GM18870 (cell line): ENCODE measurements around the gene C19orf44.
"Not testable (repeated sequence)": the region's sequence is repeated elsewhere in the genome, so short reads cannot be mapped to it uniquely, and the experiment has no call there.

Experiments used
- ATAC-seq: cut with Tn5 transposase; IDR thresholded peaks from one replicate; pipeline ENCODE4 v1.9.1; 2021; ENCODE audit warnings: moderate library complexity; ENCODE audit not compliant: unreplicated experiment

The C19orf44 gene

DNA sequence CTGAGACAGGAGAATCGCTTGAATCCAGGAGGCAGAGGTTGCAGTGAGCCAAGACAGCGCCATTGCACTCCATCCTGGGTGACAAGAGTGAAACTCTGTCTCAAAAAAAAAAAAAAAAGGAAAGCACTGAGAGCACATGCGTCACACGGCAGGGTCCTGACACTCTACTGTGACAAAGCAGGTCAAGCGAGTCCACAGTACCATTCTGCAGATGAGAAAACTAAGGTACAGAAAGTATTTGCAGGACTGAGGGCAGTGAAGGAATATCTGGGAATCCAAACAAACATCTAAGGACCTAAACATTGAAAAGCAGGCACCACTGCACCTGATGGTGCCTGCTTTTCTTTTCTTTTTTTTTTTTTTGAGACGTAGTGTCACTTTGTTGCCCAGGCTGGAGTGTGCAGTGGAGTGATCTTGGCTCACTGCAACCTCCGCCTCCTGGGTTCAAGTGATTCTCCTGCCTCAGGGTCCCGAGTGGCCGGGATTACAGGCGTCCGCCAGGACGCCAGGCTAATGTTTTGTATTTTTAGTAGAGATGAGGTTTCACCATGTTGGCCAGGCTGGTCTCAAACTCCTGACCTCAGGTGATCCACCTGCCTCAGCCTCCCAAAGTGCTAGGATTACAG is 29.3 kb upstream of the C19orf44 start:
- ATAC-seq, result not testable (repeated sequence)

DNA sequence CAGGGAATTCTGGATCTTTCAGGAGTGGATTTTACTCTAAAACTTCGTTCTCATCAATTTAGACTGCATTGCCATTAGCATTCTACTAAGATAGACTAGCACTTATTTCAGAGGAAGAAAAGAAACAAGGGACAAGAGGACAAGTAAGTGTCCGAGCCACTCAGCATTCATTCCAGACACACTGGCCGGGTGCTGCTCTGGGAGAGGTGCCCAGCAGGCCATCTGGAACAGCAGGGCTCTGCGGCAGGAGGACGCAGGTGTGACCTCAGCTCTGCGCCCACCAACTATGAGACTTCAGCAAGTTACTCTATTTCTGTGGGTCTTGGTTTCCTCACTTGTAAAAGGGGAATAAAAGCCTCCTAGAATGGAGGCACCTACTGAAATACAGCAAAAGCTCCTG is 28.6 kb upstream of the C19orf44 start:
- no peak for ATAC-seq

DNA sequence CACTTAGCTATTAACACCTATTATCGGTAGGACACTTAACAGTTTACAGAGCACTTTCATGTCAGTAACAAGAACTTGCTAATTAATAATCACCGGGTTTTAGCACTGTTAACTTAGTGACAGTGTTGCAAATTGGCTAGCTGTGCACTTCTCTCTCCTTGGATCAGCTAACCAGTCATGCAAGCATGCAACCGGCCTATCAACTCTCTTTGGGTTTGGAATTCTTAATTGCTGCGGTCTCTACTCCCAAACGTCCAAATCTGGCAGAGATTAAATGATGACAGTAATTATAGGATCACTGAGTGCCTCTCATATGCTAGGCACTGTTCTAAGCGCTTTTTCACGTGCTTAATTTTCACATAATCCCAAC is 25.7 kb upstream of the C19orf44 start:
- no peak for ATAC-seq

DNA sequence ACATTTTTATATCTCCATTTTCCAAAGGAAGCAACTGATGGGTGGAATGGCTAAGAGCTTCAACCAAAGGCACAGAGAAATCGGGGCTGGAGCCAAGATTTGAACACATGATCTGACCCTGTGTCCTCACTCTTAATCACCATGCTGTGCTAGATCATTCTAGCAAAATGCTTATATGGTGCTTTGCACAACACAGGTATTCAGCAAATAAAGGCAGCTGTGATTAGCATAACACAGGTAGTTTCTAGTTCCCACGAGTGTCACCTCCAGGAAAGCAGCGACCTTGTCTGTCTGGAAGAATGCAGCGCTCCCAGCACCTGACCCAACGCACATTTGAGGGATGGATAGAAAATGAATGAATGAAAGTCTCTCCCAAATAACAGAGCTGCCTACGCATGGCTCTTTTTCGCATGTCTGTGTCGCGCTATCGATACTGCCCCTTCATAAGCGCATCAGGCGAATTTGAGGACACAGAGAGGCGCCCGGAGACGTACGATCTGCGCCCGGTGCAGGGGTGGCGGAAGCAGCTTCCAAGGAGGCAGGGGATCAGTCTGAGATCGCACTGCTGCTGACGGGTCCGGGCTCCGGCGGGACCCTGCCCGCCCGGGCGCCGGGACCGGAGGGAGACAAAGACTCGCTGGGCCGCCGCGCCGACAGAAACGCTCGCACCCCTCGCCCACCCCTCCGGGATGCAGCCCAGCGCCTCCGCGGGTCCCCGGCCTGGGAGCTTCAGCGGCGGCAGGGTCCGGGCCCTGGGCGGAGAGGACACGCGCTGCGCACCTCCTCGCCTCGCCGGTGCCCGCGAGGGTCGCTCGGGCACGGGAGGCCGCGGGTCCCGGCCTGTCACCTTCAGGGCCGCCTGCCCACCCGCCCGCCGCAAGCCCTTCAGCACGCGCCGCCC is 25.0 kb upstream of the C19orf44 start:
- peak; percentile 8 for ATAC-seq

DNA sequence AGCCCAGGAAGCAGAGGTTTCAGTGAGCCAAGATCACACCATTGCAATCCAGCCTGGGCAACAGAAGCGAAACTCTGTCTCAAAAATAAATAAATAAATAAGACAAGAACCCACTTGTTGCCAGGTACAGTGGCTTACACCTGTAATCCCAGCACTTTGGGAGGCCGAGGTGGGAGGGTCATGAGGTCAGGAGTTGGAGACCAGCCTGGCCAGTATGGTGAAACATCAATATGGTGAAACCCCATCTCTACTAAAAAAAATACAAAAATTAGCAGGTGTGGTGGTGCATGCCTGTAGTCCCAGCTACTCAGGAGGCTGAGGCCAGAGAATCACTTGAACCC is 23.7 kb upstream of the C19orf44 start:
- ATAC-seq, result not testable (repeated sequence)

DNA sequence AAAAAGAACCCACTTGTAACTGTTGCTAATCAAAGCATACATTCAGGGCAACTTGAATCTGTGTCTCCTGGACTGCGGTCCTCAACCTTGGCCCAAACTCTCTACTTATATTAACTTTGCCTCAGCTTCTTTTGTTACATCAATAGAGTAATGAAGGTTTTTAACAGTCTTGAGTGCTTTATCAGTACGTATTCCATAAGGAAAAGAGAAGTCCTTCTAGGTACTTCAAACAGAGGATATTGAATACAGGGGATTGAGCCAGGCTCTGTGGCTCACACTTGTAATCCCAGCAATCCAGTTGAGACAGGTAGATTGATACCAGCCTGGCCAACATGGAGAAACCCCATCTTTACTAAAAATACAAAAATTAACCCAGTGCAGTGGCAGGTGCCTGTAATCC is 23.2 kb upstream of the C19orf44 start:
- ATAC-seq, result no peak

DNA sequence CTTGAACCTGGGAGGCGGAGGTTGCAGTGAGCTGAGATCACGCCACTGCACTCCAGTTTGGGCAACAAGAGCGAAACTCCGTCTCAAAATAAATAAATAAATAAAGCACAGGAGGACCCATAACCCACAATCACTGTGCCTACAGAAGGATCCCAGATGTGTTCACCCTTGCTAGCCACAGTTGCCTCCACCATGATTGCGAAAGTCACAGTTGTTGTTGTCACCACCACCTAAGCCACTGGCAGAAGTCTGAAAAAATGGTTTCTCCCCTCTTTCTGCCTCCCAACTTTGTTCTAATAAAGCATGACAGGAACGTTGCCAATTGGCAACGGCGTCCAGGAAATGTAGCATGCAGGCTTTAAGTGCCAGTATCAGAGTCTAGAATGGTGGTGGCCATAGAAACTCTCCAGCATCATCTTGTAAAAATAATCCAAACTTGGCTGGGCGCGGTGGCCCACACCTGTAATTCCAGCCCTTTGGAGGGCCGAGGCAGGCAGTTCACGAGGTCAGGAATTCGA is 22.3 kb upstream of the C19orf44 start:
- no peak for ATAC-seq

DNA sequence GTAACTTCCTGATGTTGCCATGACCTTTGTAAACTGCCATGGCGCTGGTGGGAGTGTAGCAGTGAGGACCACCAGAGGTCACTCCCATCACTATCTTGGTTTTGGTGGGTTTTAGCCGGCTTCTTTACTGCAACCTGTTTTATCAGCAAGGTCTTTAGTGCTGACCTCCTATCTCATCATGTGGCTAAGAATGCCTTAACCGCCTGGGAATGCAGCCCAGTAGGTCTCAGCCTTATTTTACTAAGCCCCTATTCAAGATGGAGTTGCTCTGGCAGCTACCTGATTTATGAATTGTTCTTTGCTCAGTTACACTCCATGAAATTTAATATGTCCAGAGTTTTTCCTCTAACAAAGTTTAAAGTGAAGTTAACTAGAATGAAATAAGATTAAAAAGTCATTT is 19.8 kb upstream of the C19orf44 start:
- no peak for ATAC-seq

DNA sequence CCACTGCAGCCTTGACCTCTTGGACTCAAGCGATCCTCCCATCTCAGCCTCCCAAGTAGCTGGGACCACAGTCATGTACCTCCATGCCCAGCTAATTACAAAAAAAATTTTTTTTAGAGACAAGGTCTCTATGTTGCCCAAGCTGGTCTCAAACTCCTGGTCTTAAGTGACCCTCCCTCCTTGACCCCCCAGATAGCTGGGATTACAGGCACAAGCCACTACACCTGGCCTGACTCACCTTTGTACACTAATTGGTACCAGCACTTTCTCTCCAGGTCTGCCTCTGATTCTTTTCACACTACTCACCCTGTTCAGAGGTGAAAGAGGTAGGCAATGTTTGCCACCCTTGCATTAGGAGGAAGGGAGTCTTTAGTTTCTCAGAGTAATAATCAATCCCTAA is 18.9 kb upstream of the C19orf44 start:
- no peak for ATAC-seq

DNA sequence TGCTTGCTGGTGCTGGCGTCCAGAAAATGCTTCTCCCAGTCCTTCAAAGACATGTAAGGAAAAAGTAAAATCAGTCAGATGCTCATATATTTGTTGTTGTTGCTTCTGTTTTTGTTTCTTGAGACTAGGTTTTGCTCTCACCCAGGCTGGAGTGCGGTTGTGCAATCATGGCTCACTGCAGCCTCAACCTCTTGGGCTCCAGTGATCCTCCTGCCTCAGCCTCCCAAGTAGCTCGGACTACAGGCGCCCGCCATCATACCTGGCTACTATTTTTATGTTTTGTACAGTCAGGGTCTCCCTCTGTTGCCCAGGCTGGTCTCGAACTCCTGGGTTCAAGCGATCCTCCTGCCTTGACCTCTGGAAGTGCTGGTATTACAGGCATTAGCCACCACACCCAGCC is 13.4 kb upstream of the C19orf44 start:
- ATAC-seq, result no peak

DNA sequence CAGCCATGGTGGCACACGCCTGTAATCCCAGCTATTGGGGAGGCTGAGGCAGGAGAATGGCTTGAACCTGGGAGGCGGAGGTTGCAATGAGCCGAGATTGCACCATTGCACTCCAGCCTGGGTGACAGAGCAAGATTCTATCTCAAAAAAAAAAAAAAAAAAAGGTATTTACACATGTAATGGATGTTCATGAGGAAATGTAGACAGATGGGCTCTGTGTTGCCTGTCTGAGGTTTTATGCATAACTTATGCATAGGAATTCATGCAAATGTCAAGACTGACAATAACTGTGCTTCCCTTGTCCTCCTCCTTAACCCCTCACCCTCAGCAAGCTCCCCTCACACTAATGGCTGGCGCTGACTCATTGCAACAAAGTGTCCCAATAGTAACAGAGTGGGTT is 9.7 kb upstream of the C19orf44 start:
- ATAC-seq, result not testable (repeated sequence)

DNA sequence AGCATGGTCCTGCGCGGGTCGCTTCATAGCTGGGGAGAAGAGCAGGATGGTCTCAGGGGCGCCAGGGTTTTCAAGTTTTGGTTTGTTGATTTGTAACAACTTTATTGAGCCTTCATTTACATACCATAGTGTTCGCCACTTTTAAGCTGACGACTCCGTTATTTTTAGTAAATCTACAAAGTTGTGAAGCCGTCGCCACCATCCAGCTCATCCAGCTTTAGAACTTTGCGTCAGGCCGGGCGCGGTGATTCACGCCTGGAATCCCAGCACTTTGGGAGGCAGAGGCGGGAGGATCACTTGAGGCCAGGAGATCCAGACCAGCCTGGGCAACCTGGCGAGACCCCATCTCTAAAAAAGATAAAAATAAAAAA is 404 bp downstream of the C19orf44 start:
- no peak for ATAC-seq

DNA sequence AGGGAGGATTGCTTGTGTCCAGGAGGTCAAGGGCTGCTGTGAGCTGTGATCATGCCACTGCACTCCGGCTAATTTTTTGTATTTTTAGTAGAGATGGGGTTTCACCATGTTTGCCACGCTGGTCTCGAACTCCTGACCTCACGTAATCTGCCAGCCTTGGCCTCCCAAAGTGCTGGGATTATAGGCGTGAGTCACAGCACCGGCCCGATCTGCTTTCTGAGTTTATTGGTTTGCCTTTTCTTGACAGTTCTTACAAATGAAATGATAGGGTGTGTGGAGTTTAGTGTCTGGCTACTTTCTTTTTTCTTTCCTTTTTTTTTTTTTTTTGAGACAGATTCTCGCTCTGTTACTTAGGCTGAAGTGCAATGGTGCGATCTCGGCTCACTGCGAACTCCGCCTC is 848 bp downstream of the C19orf44 start:
- no peak for ATAC-seq

DNA sequence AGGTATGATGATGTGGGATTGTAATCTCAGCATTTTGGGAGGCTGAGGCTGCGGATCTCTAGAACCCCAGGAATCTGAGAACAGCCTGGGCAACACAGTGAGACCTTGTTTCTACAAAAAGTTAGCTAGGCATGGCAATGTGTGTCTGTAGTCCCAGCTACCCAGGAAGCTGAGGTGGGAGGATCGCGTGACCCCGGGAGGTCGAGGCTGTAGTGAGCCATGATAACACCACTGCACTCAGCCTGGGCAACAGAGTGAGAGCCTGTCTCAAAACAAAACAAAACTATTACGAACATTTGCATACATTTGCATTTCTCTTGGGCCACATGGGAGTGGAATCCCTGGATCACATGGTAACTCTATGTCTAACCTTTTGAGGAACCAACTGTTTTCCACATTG is 1.6 kb downstream of the C19orf44 start:
- no peak for ATAC-seq

DNA sequence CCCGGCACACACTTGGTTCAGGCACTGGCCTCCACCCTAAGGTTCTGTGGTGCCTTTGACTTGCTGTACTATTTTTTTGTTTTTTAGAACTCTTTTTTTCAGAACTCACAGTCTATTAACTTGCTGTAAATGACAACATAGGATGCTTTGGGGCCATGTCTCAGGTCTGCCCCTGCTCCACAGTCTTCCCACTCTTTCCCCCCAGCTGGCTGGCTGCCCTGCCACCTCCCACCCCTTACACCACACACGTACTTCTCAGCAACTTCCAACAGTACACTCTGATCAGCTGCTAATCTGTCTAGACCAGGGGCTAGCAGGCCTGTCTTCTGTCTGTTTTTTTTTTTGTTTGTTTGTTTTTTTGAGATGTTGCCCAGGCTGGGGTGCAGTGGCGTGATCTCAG is 8.1 kb downstream of the C19orf44 start:
- no peak for ATAC-seq

DNA sequence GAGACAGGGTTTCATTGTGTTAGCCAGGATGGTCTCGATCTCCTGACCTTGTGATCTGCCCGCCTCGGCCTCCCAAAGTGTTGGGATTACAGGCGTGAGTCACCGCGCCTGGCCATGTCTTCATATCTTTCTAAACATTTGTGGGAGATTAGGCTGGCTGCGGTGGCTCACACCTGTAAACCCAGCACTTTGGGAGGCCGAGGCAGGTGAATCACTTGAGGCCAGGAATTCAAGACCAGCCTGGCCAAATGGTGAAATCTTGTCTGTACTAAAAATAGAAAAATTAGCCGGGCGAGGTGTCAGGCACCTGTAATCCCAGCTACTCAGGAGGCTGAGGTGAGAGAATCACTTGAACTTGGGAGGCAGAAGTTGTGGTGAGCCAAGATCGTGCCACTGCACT is 10.0 kb downstream of the C19orf44 start:
- not testable (repeated sequence) for ATAC-seq

DNA sequence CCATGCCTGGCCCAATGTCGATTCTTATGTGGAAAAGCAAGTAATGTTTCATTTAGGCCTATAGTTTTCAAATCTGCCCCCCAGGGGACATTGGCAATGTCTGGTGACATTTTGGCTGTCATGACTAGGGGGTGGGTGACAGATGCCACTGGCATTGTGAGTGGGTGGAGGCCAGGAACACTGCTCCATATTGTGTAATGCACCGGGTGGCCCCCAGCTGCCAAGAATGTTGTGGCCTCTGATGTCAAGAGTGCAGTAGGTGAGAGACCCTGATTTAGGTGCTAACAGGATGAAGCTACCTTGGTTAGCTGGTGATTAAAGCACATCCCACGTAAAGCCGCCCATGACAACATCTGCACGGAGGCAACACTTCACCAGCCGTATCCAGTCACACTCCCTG is 10.8 kb downstream of the C19orf44 start:
- no peak for ATAC-seq

DNA sequence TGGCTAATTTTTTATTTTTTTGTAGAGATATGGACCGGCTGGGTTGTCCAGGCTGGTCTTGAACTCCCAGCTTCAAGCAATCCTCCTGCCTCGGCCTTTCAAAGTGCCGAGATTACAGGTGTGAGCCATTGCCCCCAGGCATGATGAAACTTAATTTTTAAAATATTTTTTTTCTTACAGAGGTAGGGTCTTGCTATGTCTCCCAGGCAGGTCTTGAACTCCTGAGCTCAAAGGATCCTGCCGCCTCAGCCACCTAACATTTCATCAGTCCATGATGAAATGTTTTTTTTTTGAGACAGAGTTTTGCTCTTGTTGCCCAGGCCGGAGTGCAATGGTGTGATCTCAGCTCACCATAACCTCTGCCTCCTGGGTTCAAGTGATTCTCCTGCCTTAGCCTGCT is 12.4 kb downstream of the C19orf44 start:
- ATAC-seq, result no peak

DNA sequence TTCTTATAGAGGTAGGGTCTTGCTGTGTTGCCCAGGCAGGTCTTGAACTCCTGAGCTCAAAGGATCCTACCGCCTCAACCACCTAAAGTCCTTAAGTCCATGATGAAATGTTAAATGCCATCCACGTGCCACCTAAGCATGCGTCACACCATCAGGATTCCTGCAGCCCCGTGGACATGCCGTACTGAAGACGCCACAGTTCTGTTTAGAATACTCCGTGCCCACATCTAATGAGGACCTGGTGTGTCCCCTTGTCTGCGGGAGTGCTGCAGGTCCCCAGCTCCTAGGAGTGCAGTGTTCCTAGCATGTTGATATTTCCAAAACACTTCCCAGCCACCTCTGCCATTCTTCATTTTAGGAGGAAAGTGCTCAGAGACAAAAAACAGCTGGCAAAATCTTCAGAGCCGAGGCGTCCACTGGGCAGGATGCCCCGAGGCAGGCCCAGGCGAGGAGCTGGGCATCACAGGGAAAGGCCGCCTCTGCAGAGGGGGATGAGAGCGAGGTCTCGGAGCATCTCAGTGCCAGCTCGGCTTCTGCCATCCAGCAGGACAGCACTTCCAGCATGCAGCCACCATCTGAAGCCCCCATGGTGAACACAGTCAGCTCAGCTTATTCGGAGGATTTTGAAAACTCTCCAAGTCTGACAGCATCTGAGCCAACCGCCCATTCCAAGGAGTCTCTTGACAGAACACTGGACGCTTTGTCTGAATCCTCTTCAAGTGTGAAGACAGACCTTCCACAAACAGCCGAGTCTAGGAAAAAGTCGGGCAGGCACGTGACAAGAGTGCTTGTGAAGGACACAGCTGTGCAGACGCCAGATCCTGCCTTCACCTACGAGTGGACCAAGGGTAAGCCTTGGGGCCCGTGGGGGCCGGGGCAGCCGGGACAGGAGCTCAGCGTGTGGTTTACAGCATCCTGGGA is 13.2 kb downstream of the C19orf44 start:
- ATAC-seq, result no peak

DNA sequence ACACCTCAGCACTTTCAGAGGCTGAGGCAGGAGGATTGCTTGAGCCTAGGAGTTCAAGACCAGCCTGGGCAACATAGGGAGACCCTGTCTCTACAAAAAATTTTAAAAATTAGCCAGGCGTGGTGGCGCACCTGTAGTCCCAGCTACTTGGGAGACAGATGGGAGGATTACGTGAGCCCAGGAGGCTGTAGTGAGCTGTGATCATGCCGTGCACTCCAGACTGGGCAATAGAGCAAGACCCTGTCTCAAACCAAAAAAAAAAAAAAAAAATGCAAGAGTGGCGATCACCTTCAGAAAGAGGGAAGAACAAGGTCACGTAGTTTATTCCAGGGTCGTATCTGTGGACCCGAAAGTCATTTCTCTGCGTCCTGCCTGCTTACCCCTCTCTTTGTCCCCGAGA is 16.4 kb downstream of the C19orf44 start:
- ATAC-seq, result not testable (repeated sequence)

DNA sequence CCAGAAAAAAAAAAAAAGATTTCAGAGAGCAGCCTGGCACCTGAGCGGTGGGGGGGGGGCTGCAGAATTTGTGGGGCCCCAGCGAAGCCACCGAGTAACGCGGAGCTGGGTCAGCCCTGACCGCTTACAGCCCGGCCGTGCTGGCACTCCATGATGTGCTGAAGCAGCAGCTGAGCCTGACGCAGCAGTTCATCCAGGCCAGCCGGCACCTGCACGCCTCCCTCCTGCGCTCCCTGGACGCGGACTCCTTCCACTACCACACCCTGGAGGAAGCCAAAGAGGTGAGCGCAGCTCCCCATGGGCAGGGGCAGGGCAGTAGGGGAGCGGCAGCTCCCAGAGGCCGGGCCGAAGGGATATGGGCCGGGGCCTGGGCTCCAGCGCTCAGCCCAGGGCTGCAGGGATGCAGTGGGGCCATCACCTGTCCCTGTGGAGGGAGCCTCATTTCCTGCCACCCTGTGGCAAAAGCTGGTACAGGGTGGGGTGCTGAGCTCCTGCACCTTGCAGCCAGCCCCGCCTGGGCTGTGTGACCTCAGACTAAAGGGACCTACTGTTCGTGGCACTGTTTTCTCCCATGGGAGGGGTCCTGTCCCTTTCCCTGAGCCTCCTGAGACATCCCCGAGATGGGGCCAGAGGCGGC is 18.3 kb downstream of the C19orf44 start:
- no peak for ATAC-seq
